H1 (cell line): ENCODE results near the gene NLRC5. TPM values are rescaled to one million over a fixed set of nuclear protein-coding genes. Genes with fewer than 3 reads are reported as not detected.

Source experiments
- CTCF ChIA-PET: fragments of 300-600 bp; sonication (Branson Sonifier 250); formaldehyde crosslinking; loops from one replicate; lab custom pipeline; 2021; ENCODE audit not compliant: partially characterized antibody; lab: Charles Lee
- POLR2A ChIA-PET: fragments of 300-600 bp; sonication (Branson Sonifier 250); formaldehyde crosslinking; loops from one replicate; lab custom pipeline; 2021; ENCODE audit warnings: inconsistent platforms; ENCODE audit not compliant: partially characterized antibody; lab: Charles Lee
- DNase-seq, 2 experiments: peaks; one replicate each; pipeline versions ENCODE4 v3.0.0 to v3.0.0-alpha.2; 2010 to 2022; ENCODE audit warnings: low spot score in 2 of 2, low read depth in 1 of 2, mixed read lengths in 1 of 2
- FAIRE-seq: peaks from 2 replicates; lab custom pipeline; 2011; peaks lifted over from hg19 to GRCh38; lab: Jason Lieb, UNC
- H2AFZ ChIP-seq: 2 replicates; pipeline ENCODE4 v1.8.1; 2012; ENCODE audit warnings: low read length, inconsistent platforms
- H2AK5ac ChIP-seq: 2 replicates; pipeline ENCODE4 v1.6.1; 2013; ENCODE audit warnings: low read depth, low read length
- H2BK120ac ChIP-seq: replicated peaks from 2 replicates; pipeline ENCODE3; 2013; ENCODE audit warnings: low read depth, low read length, inconsistent platforms
- H2BK12ac ChIP-seq: 2 replicates; pipeline ENCODE4 v1.6.1; 2013; ENCODE audit warnings: low read depth, low read length
- H2BK15ac ChIP-seq: 2 replicates; pipeline ENCODE4 v1.6.1; 2013; ENCODE audit warnings: low read length
- H2BK20ac ChIP-seq: 2 replicates; pipeline ENCODE4 v1.6.1; 2013; ENCODE audit warnings: low read length
- H2BK5ac ChIP-seq: 2 replicates; pipeline ENCODE4 v1.6.1; 2013; ENCODE audit warnings: low read depth, low read length
- H3K14ac ChIP-seq: 2 replicates; pipeline ENCODE4 v1.6.1; 2013; ENCODE audit warnings: inconsistent platforms; ENCODE audit not compliant: insufficient read length
- H3K18ac ChIP-seq: 2 replicates; pipeline ENCODE4 v1.6.1; 2013; ENCODE audit warnings: low read length; ENCODE audit errors: extremely low read depth
- H3K23ac ChIP-seq: 2 replicates; pipeline ENCODE4 v1.6.1; 2013; ENCODE audit warnings: inconsistent platforms; ENCODE audit not compliant: insufficient read length
- H3K23me2 ChIP-seq: 2 replicates; pipeline ENCODE4 v1.6.1; 2013; ENCODE audit warnings: low read depth, low read length
- H3K27ac ChIP-seq: 2 replicates; pipeline ENCODE4 v1.6.1; 2011; ENCODE audit warnings: low read depth, low read length, inconsistent platforms
- H3K27me3 ChIP-seq, 4 experiments: replicated peaks in 1 of 4; 1 replicate in 1 of 4; 2 replicates in 3 of 4; pipeline versions ENCODE4 v1.6.1 to v1.8.1; 2011 to 2013; ENCODE audit warnings: low read length in 3 of 4, mild to moderate bottlenecking in 3 of 4, inconsistent platforms in 2 of 4, mixed read lengths in 2 of 4, moderate library complexity in 1 of 4; ENCODE audit not compliant: control insufficient read depth in 3 of 4, insufficient read depth in 3 of 4; ENCODE audit errors: extremely low read depth in 1 of 4
- H3K36me3 ChIP-seq, 4 experiments: 2 replicates each; pipeline versions ENCODE4 v1.6.1 to v1.8.1; 2011 to 2013; ENCODE audit warnings: mild to moderate bottlenecking in 4 of 4, low read length in 3 of 4, moderate library complexity in 2 of 4, control low read depth in 1 of 4, inconsistent platforms in 1 of 4; ENCODE audit not compliant: insufficient read depth in 4 of 4, control insufficient read depth in 2 of 4
- H3K4ac ChIP-seq: replicated peaks from 2 replicates; pipeline ENCODE3; 2013; ENCODE audit warnings: low read length, low read depth, mixed read lengths, inconsistent platforms; ENCODE audit not compliant: insufficient read length
- H3K4me1 ChIP-seq, 4 experiments: replicated peaks in 1 of 4; 1 replicate in 1 of 4; 2 replicates in 3 of 4; pipeline versions ENCODE4 v1.6.1 to v1.8.1; 2011 to 2013; ENCODE audit warnings: low read length in 3 of 4, inconsistent platforms in 2 of 4, mixed read lengths in 1 of 4; ENCODE audit not compliant: insufficient read depth in 4 of 4, control insufficient read depth in 3 of 4
- H3K4me2 ChIP-seq, 2 experiments: 2 replicates each; pipeline versions ENCODE4 v1.6.1 to v1.8.1; 2011 to 2013; ENCODE audit warnings: low read depth in 2 of 2, low read length in 2 of 2, control low read depth in 1 of 2, inconsistent platforms in 1 of 2, mild to moderate bottlenecking in 1 of 2; ENCODE audit not compliant: insufficient read depth in 1 of 2
- H3K4me3 ChIP-seq, 4 experiments: fragments of 200-600, 300-600 bp in 1 of 4; sonication (generic), shearing (Covaris generic), sonication (Bioruptor Twin) in 1 of 4; 2 replicates each; pipeline versions ENCODE4 v1.5.1 to v1.8.1; 2011 to 2016; ENCODE audit warnings: low read length in 4 of 4, low read depth in 3 of 4, control low read depth in 2 of 4, inconsistent platforms in 2 of 4, mild to moderate bottlenecking in 2 of 4, mixed read lengths in 1 of 4, moderate library complexity in 1 of 4; ENCODE audit not compliant: insufficient read depth in 2 of 4; ENCODE audit errors: extremely low read depth in 1 of 4
- H3K56ac ChIP-seq: replicated peaks from 2 replicates; pipeline ENCODE3; 2013; ENCODE audit warnings: low read depth, mild to moderate bottlenecking, mixed read lengths, low read length, inconsistent platforms; ENCODE audit not compliant: insufficient read length
- H3K79me1 ChIP-seq: 2 replicates; pipeline ENCODE4 v1.6.1; 2013; ENCODE audit warnings: low read depth, low read length, control low read depth
- H3K79me2 ChIP-seq, 2 experiments: 2 replicates each; pipeline versions ENCODE4 v1.6.1 to v1.8.1; 2012 to 2013; ENCODE audit warnings: low read length in 2 of 2, mild to moderate bottlenecking in 2 of 2, inconsistent platforms in 1 of 2; ENCODE audit not compliant: insufficient read depth in 2 of 2, control insufficient read depth in 1 of 2
- H3K9ac ChIP-seq, 4 experiments: replicated peaks in 1 of 4; 1 replicate in 1 of 4; 2 replicates in 3 of 4; pipeline versions ENCODE4 v1.6.1 to v1.8.1; 2011 to 2013; ENCODE audit warnings: low read depth in 3 of 4, low read length in 3 of 4, control low read depth in 2 of 4, mild to moderate bottlenecking in 2 of 4, moderate library complexity in 2 of 4, inconsistent platforms in 1 of 4; ENCODE audit errors: extremely low read depth in 1 of 4
- H3K9me3 ChIP-seq, 2 experiments: 2 replicates each; pipeline versions ENCODE4 v1.6.1 to v1.8.1; 2012 to 2013; ENCODE audit warnings: mild to moderate bottlenecking in 2 of 2, moderate library complexity in 2 of 2, control low read depth in 1 of 2, inconsistent platforms in 1 of 2, low read depth in 1 of 2, low read length in 1 of 2, mixed read lengths in 1 of 2; ENCODE audit not compliant: insufficient read depth in 2 of 2
- H4K20me1 ChIP-seq, 2 experiments: replicated peaks in 1 of 2; 2 replicates each; pipeline versions ENCODE3 to v1.8.1; 2011 to 2013; ENCODE audit warnings: inconsistent platforms in 2 of 2, low read length in 2 of 2, mild to moderate bottlenecking in 1 of 2; ENCODE audit not compliant: insufficient read depth in 2 of 2, control insufficient read depth in 1 of 2
- H4K5ac ChIP-seq: 2 replicates; pipeline ENCODE4 v1.6.1; 2013; ENCODE audit warnings: low read length, low read depth, mixed read lengths, inconsistent platforms; ENCODE audit not compliant: insufficient read length
- H4K8ac ChIP-seq: 2 replicates; pipeline ENCODE4 v1.8.0; 2013; ENCODE audit warnings: mild to moderate bottlenecking, moderate library complexity, low read length, inconsistent platforms; ENCODE audit not compliant: insufficient read depth; ENCODE audit errors: extremely low read depth
- H4K91ac ChIP-seq: replicated peaks from 2 replicates; pipeline ENCODE3; 2013; ENCODE audit warnings: low read length, mixed read lengths, inconsistent platforms; ENCODE audit not compliant: insufficient read length
- CBX8 ChIP-seq: fragments of 300-800, 300-1000 bp; sonication (generic); IDR thresholded peaks from 2 replicates; pipeline ENCODE4 v1.7.1; 2016; ENCODE audit warnings: low read depth, low read length, borderline replicate concordance
- GABPA ChIP-seq: IDR thresholded peaks from 2 replicates; pipeline ENCODE4 v1.6.1; 2011; ENCODE audit warnings: mild to moderate bottlenecking, low read length, moderate library complexity, borderline replicate concordance; ENCODE audit not compliant: insufficient read depth
- GTF2F1 ChIP-seq: IDR thresholded peaks from 2 replicates; pipeline ENCODE4 v1.6.1; 2012; ENCODE audit warnings: low read depth, low read length, improper control_type of control experiment, borderline replicate concordance
- HDAC6 ChIP-seq: IDR thresholded peaks from one replicate; pipeline ENCODE4 v1.7.1; 2012; ENCODE audit warnings: low read depth, mild to moderate bottlenecking, inconsistent platforms, low read length, moderate library complexity
- JUND ChIP-seq: IDR thresholded peaks from 2 replicates; pipeline ENCODE4 v1.6.1; 2011; ENCODE audit warnings: mild to moderate bottlenecking, improper control_type of control experiment, low read length
- NANOG ChIP-seq: IDR thresholded peaks from 2 replicates; pipeline ENCODE4 v1.6.1; 2011; ENCODE audit warnings: low read length, low read depth, mild to moderate bottlenecking, inconsistent platforms; ENCODE audit not compliant: insufficient read depth, poor library complexity, severe bottlenecking
- POLR2A ChIP-seq, 2 experiments: IDR thresholded peaks; 1 replicate in 1 of 2; 2 replicates in 1 of 2; pipeline ENCODE4 v1.6.1; 2011; ENCODE audit warnings: low read depth in 2 of 2, low read length in 2 of 2, mild to moderate bottlenecking in 2 of 2; ENCODE audit errors: control extremely low read depth in 1 of 2
- POLR2AphosphoS5 ChIP-seq: IDR thresholded peaks from 2 replicates; pipeline ENCODE4 v1.6.1; 2011; ENCODE audit warnings: low read depth, low read length
- POU5F1 ChIP-seq: IDR thresholded peaks from 2 replicates; pipeline ENCODE4 v1.6.1; 2011; ENCODE audit warnings: low read depth, mild to moderate bottlenecking, low read length, moderate library complexity
- SP4 ChIP-seq: IDR thresholded peaks from 2 replicates; pipeline ENCODE4 v1.6.1; 2012; ENCODE audit warnings: low read length, inconsistent platforms
- SRF ChIP-seq: IDR thresholded peaks from 2 replicates; pipeline ENCODE4 v1.6.1; 2011; ENCODE audit warnings: mild to moderate bottlenecking, low read depth, low read length, moderate library complexity
- TAF1 ChIP-seq: IDR thresholded peaks from 2 replicates; pipeline ENCODE4 v1.6.1; 2011; ENCODE audit warnings: mild to moderate bottlenecking, low read depth, low read length
- TAF7 ChIP-seq: optimal IDR thresholded peaks from 2 replicates; pipeline ENCODE3; 2011; ENCODE audit warnings: low read depth, mild to moderate bottlenecking, inconsistent platforms, low read length, moderate library complexity, borderline replicate concordance
- ZNF274 ChIP-seq: IDR thresholded peaks from 2 replicates; pipeline ENCODE4 v1.7.0; 2012; ENCODE audit warnings: low read length, borderline replicate concordance; ENCODE audit errors: extremely low read depth
- WGBS, 2 experiments: shearing (Covaris generic) in 1 of 2; methylation state at CpG; one replicate each; pipeline versions ENCODE4 v1.1.6 to v1.1.7; 2013 to 2015; ENCODE audit warnings: low lambda C conversion rate in 2 of 2, mixed read lengths in 2 of 2, inconsistent platforms in 1 of 2, low coverage in 1 of 2, missing lambda C conversion rate in 1 of 2; ENCODE audit not compliant: insufficient replicate concordance in 2 of 2, insufficient coverage in 1 of 2, insufficient read length in 1 of 2; ENCODE audit errors: extremely low coverage in 1 of 2, missing lambda C conversion rate in 1 of 2; 5-methylcytosine and 5-hydroxymethylcytosine counted together
- polyA plus RNA-seq, 7 experiments: library from polyadenylated mRNA; depleted of rRNA in 3 of 7; stranded (reverse) in 5 of 7; unstranded in 2 of 7; fragments of >200 nt in 5 of 7; fragments of 200-250 nt in 2 of 7; gene quantifications; 1 replicate in 5 of 7; 2 replicates in 1 of 7; 4 replicates in 1 of 7; pipeline versions ENCODE4 v1.2.1 to v1.2.3, GENCODE V29; 2011 to 2013; ENCODE audit warnings: missing spikeins in 2 of 7, mixed read lengths in 2 of 7
- total RNA-seq: library from RNA; stranded (reverse); fragmentation: NEBNext Ultra II Directional; extraction: Animal tissue kit (Norgen Biotek cat#: 25700); gene quantifications from 2 replicates; pipeline ENCODE4 v1.2.1, GENCODE V29; 2021

Gene NLRC5
- total and polyA plus RNA-seq, 2 of the 8 experiments (the other 6 are each of a cell fraction or from before 2014, with no cell fraction given) = 2.2 to 3.2 TPM

- no peak overlapping the region for H4K8ac ChIP-seq
- H3K4me1 ChIP-seq = no peaks in the 10 kb centered on the region
- H4K20me1 ChIP-seq = peaks cover 0 to 2% of the 10 kb centered on the region in 2 experiments
- no peaks in the 10 kb centered on the region for H3K9me3 ChIP-seq
- no peak overlapping the region for H3K27ac ChIP-seq
- no peak overlapping the region for H2BK5ac ChIP-seq
- POLR2A ChIA-PET = no interaction called here
- 83% methylated on average over 2 of the region's 2 CpGs; no CpG with 5 or more reads in 1 of the 2 experiments for WGBS, 2 experiments
- H3K27me3 ChIP-seq = no peaks in the 10 kb centered on the region
- H2AK5ac ChIP-seq = no peak overlapping the region
- no peak overlapping the region for H3K23ac ChIP-seq
- no peak overlapping the region for H3K9ac ChIP-seq
- no peaks in the 10 kb centered on the region for H3K79me2 ChIP-seq
- no peak overlapping the region for H3K14ac ChIP-seq
- no peak overlapping the region for H2AFZ ChIP-seq
- no peak overlapping the region for H2BK15ac ChIP-seq
- H2BK12ac ChIP-seq = no peak overlapping the region
- FAIRE-seq (no peak), DNase-seq (no peak)
- H4K5ac ChIP-seq = no peak overlapping the region
- H3K4ac ChIP-seq = no peak overlapping the region
- no peak overlapping the region for H3K4me3 ChIP-seq
- no peak overlapping the region for H3K18ac ChIP-seq
- CTCF ChIA-PET = interaction anchor here (1.2 to 1.7 kb wide), 2 partner anchors 10 to 19 kb away, joined by 3 to 7 read pairs; no protein-coding TSS in a partner anchor
- TF ChIP-seq POU5F1 (no peak), TAF7 (no peak), SP4 (no peak), GTF2F1 (no peak), CBX8 (no peak), JUND (no peak), POLR2AphosphoS5 (no peak), POLR2A (IDR thresholded peaks at IDR 0.05; ENCODE audit: control extremely low read depth in 1 of 2, low read depth in 2 of 2, low read length in 2 of 2) (no peak), GABPA (no peak), NANOG (no peak), ZNF274 (no peak), HDAC6 (no peak), SRF (no peak), TAF1 (no peak)
- no peak overlapping the region for H2BK20ac ChIP-seq
- H3K4me2 ChIP-seq = no peak overlapping the region
- H4K91ac ChIP-seq = no peak overlapping the region
- H3K36me3 ChIP-seq = no peaks in the 10 kb centered on the region
- no peak overlapping the region for H2BK120ac ChIP-seq
- no peak overlapping the region for H3K56ac ChIP-seq
- peaks cover 6% of the 10 kb centered on the region; the same call in 1 of the 2 replicates for H3K23me2 ChIP-seq
- no peaks in the 10 kb centered on the region for H3K79me1 ChIP-seq
These were observed 37.7 kb downstream of the NLRC5 start for GRCh38 chr16:57027067-57027466.
